HepG2 (cell line): Measurements from ENCODE around the gene CERT1.

Source experiments
- CBFB ChIP-seq: sonication (generic); formaldehyde crosslinking; IDR thresholded peaks from 2 replicates; pipeline ENCODE4 v1.4.0; 2020; ENCODE audit warnings: missing genetic modification reagents
- FOXP1 ChIP-seq, 2 experiments: fragments of 450-650 bp in 1 of 2; IDR thresholded peaks; 2 replicates each; pipeline ENCODE4 v1.6.1; 2017 to 2018; ENCODE audit warnings: antibody characterized with exemption in 1 of 2
- NCOA1 ChIP-seq: sonication (generic); formaldehyde crosslinking; IDR thresholded peaks from 2 replicates; pipeline ENCODE4 v1.9.0; 2021; ENCODE audit warnings: missing genetic modification reagents
- TF ChIP-seq, protein P1 (sequence below): sonication (generic); formaldehyde crosslinking; IDR thresholded peaks from 2 replicates; pipeline ENCODE4 v1.4.0; 2020; ENCODE audit warnings: mild to moderate bottlenecking, missing genetic modification reagents
- TF ChIP-seq, protein P2 (sequence below): sonication (generic); formaldehyde crosslinking; IDR thresholded peaks from 2 replicates; pipeline ENCODE4 v1.8.1; 2023; ENCODE audit warnings: mild to moderate bottlenecking, moderate library complexity, missing genetic modification reagents

DNA sequence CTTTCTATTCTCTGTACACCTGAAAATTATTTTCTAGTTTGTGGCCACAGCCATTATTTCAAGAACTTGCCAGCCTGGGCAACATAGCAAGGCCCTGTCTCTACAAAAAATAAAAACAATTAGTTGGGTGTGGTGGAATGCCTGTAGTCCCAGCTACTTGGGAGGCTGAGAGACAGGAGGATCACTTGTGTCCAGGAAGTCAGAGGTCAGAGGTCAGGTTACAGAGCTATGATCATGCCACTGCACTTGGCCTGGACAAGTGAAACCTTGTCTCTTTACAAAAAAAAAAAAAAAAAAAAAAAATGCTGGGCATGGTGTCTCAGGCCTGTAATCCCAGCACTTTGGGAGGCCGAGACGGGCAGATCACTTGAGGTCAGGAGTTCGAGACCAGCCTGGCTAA is 116.2 kb downstream of the CERT1 start:
- TF ChIP-seq, protein P1, sequence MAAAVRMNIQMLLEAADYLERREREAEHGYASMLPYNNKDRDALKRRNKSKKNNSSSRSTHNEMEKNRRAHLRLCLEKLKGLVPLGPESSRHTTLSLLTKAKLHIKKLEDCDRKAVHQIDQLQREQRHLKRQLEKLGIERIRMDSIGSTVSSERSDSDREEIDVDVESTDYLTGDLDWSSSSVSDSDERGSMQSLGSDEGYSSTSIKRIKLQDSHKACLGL (CRISPR knock-in tag) = no peak
- TF ChIP-seq CBFB (CRISPR knock-in tag) = no peak
- no peak for TF ChIP-seq FOXP1 (IDR thresholded peaks at IDR 0.05)
- TF ChIP-seq FOXP1 (CRISPR knock-in tag; IDR thresholded peaks at IDR 0.05) = no peak
- no peak for TF ChIP-seq NCOA1 (CRISPR knock-in tag)
- TF ChIP-seq, protein P2, sequence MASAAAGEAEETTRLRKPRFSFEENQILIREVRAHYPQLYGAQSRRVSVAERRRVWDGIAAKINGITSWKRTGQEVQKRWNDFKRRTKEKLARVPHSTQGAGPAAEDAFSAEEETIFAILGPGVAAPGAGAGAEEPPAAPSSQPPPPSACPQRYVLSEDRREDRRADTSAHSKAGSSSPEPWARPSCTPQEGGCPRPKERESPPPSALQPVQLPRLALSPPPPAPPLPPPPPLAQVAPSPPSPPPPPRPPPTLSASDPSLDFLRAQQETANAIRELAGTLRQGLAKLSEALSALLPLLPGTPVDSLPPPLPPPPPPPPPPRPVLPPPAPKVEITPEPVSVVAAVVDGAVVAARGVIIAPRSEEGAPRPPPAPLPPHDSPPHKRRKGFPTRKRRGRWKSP (CRISPR knock-in tag) = no peak
